ENCODE data around the gene CACNA1G. TPM values are rescaled to one million over a fixed set of nuclear protein-coding genes. Genes with fewer than 3 reads are reported as not detected.

Gene CACNA1G
- total RNA-seq, 1 donor from 2014 or later: 1.6 TPM

- H3K4me1 Mint-ChIP-seq: peaks cover 47% of the 10 kb centered on the region
- H3K27ac Mint-ChIP-seq: peak overlapping the region; percentile 97
- H3K9me3 Mint-ChIP-seq: no peaks in the 10 kb centered on the region
- peaks cover 10% of the 10 kb centered on the region for H3K27me3 Mint-ChIP-seq (ENCODE audit: insufficient read depth, low read depth)
- Histone ChIP-seq H3K4me2 (no peak overlapping the region), H3K9me3 (ENCODE audit: low read depth) (no peaks in the 10 kb centered on the region), H3F3A (ENCODE audit: low read depth) (no peaks in the 10 kb centered on the region), H2AFZ (replicated peaks) (no peak overlapping the region), H3K27me3 (no peaks in the 10 kb centered on the region), H3K4me3 (no peak overlapping the region), H3K36me3 (no peaks in the 10 kb centered on the region), H3K9ac (no peak overlapping the region), H4K20me1 (ENCODE audit: low read depth) (no peaks in the 10 kb centered on the region), H3K79me2 (ENCODE audit: low read depth) (no peaks in the 10 kb centered on the region), H3K27ac (no peak overlapping the region), H3K4me1 (peaks cover 17% of the 10 kb centered on the region)
- no peaks in the 10 kb centered on the region for H3K36me3 Mint-ChIP-seq
- DNase-seq (ENCODE audit: low spot score): no peak
- no peak for TF ChIP-seq EZH2 (IDR thresholded peaks at IDR 0.05)
- TF ChIP-seq, protein P1, sequence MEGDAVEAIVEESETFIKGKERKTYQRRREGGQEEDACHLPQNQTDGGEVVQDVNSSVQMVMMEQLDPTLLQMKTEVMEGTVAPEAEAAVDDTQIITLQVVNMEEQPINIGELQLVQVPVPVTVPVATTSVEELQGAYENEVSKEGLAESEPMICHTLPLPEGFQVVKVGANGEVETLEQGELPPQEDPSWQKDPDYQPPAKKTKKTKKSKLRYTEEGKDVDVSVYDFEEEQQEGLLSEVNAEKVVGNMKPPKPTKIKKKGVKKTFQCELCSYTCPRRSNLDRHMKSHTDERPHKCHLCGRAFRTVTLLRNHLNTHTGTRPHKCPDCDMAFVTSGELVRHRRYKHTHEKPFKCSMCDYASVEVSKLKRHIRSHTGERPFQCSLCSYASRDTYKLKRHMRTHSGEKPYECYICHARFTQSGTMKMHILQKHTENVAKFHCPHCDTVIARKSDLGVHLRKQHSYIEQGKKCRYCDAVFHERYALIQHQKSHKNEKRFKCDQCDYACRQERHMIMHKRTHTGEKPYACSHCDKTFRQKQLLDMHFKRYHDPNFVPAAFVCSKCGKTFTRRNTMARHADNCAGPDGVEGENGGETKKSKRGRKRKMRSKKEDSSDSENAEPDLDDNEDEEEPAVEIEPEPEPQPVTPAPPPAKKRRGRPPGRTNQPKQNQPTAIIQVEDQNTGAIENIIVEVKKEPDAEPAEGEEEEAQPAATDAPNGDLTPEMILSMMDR (IDR thresholded peaks at IDR 0.05): no peak
- peak overlapping the region; percentile 71 for H3K4me3 Mint-ChIP-seq
These were observed 33.8 kb downstream of the CACNA1G start for GRCh38 chr17:50594128-50594823.

DNA sequence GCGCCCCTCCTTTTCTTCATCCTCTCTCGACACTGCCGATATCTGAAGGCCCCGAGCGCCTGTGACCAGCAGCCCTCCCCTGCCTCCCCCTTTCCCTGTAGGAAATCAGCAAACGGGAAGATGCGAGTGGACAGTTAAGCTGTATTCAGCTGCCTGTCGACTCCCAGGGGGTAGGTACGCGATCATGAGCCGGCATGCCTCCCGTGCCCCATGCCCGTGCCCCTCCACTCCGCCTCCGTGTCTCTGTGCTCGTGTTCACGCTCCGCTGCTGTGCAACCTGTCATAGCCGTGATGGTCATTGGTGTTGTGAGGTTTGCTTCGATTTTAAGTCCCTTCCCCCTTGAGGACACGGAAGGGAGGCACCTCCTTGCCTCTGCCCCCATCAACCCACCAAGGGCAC lies 34.4 kb downstream of the CACNA1G start:
- peaks cover 43% of the 10 kb centered on the region for H3K4me1 Mint-ChIP-seq
- Histone ChIP-seq H3K9me3 (ENCODE audit: low read depth) (no peaks in the 10 kb centered on the region), H3K27ac (no peak overlapping the region), H3K4me2 (no peak overlapping the region), H3K79me2 (ENCODE audit: low read depth) (no peaks in the 10 kb centered on the region), H3K4me1 (peaks cover 17% of the 10 kb centered on the region), H3K9ac (no peak overlapping the region), H2AFZ (replicated peaks) (no peak overlapping the region), H3F3A (ENCODE audit: low read depth) (no peaks in the 10 kb centered on the region), H3K4me3 (no peak overlapping the region), H4K20me1 (ENCODE audit: low read depth) (no peaks in the 10 kb centered on the region), H3K27me3 (no peaks in the 10 kb centered on the region), H3K36me3 (no peaks in the 10 kb centered on the region)
- H3K4me3 Mint-ChIP-seq: no peak overlapping the region
- no peak for DNase-seq (ENCODE audit: low spot score)
- peaks cover 9% of the 10 kb centered on the region for H3K27me3 Mint-ChIP-seq (ENCODE audit: insufficient read depth, low read depth)
- peak overlapping the region; percentile 16 for H3K27ac Mint-ChIP-seq
- no peaks in the 10 kb centered on the region for H3K9me3 Mint-ChIP-seq
- TF ChIP-seq, protein P1 (IDR thresholded peaks at IDR 0.05): no peak
- TF ChIP-seq EZH2 (IDR thresholded peaks at IDR 0.05) (no peak), EZH2phosphoT487 (IDR thresholded peaks at IDR 0.05) (no peak)
- no peaks in the 10 kb centered on the region for H3K36me3 Mint-ChIP-seq

DNA sequence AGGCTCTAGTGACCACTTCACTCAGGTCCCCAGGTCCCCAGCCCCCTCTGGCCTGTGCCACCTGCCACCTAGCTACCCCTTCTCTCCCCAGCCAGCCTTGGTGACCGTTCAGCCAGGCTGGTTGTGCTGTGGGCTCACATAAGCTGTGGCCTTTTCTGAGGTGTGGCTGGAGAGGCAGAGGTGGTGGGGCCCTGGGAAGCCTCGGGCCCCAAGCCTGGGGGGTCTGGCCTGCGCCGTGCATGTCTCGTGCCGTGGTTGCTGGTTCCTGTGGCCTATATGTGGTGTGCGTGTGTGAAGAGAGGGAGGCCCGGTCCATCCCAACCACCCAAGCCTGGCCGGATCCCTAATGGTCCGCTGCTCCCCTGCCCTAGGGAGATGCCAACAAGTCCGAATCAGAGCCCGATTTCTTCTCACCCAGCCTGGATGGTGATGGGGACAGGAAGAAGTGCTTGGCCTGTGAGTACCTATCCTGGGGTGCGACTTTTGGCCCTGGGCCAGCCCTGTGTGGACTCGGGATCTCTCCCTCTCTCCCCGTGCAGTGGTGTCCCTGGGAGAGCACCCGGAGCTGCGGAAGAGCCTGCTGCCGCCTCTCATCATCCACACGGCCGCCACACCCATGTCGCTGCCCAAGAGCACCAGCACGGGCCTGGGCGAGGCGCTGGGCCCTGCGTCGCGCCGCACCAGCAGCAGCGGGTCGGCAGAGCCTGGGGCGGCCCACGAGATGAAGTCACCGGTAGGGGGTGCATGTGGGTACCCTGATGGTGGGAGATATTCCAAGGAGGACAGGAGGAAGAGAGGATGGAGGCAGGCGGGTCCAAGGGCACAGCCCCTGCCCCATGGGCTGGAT lies 35.9 kb downstream of the CACNA1G start:
- peak overlapping the region; percentile 64 for H2AFZ ChIP-seq (replicated peaks)
- no peaks in the 10 kb centered on the region for H3K9me3 ChIP-seq (ENCODE audit: low read depth)
- no peaks in the 10 kb centered on the region for H4K20me1 ChIP-seq (ENCODE audit: low read depth)
- peak; percentile 71 for DNase-seq (ENCODE audit: low spot score)
- Mint-ChIP-seq H3K4me1 (peaks cover 46% of the 10 kb centered on the region), H3K27ac (no peak overlapping the region), H3K27me3 (ENCODE audit: insufficient read depth, low read depth) (peaks cover 9% of the 10 kb centered on the region), H3K4me3 (no peak overlapping the region), H3K9me3 (no peaks in the 10 kb centered on the region), H3K36me3 (no peaks in the 10 kb centered on the region)
- H3K27me3 ChIP-seq: no peaks in the 10 kb centered on the region
- no peak overlapping the region for H3K9ac ChIP-seq
- TF ChIP-seq, protein P1 (IDR thresholded peaks at IDR 0.05): peak; percentile 67
- no peak for TF ChIP-seq EZH2phosphoT487 (IDR thresholded peaks at IDR 0.05)
- no peak for TF ChIP-seq EZH2 (IDR thresholded peaks at IDR 0.05)
- H3K4me2 ChIP-seq: no peak overlapping the region
- H3K36me3 ChIP-seq: no peaks in the 10 kb centered on the region
- no peak overlapping the region for H3K4me3 ChIP-seq
- H3K79me2 ChIP-seq (ENCODE audit: low read depth): no peaks in the 10 kb centered on the region
- no peak overlapping the region for H3K27ac ChIP-seq
- H3K4me1 ChIP-seq: peaks cover 17% of the 10 kb centered on the region
- no peaks in the 10 kb centered on the region for H3F3A ChIP-seq (ENCODE audit: low read depth)
